Measurements from ENCODE around the gene PALLD.

PALLD gene

DNA sequence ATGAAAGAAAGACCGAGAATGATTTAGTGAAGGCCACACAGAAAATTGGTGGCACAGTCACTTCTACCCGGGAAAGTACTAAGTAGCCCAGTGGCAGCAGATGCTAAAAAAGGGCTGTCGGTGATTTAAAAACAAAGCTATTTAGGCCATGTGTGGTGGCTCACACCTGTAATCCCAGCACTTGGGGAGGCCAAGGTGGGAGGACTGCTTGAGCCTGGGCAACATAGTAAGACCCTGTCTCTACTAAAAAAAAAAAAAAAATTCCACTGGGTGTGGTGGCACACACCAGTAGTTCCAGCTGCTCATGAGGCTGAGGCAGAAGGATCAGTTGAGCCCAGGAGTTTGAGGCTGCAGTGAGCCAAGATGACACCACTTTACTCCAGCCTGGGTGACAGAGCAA, 369.0 kb downstream of the PALLD start:
- FAIRE-seq = no peak
- DNase-seq (ENCODE audit: low spot score) = no peak

DNA sequence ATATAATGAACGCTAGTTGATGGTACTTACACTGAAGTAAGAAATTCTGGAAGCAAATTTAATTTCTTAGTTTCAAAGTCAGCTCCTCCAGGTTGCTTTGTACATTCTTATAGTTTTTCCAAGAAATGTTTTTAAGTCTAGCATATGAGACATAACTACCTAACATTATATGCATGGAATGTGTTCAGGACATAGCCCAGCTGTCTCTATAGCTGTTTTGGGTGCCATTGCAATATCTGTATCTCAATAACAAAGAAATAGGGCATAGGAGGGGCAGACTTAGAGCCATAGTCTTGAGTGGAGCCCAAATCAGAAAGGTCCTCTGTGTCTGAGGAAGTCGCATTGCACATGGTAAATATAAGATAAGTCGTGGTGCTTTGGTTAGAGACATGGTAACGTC, 369.8 kb downstream of the PALLD start:
- no peak for FAIRE-seq
- DNase-seq (ENCODE audit: low spot score) = no peak

DNA sequence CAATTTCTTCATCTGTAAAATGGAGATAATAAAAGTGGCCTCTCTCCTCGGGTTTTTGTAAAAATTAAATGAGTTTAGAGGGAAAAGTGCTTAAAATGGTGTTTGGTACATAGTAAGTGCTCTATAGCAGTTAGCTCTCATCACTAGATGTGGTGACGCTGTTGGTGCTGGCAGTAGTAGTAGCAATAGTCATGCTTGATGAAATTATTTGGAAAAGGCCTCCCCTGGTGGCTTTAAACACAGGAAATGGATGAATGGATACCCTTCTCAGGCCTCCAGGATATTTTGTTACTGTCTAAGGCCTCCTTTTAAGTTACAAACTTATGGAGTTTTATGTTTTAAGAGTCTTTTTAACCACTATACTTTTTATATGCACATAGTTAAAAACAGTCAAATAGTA, 370.3 kb downstream of the PALLD start:
- FAIRE-seq (no peak), DNase-seq (ENCODE audit: low spot score) (no peak)

DNA sequence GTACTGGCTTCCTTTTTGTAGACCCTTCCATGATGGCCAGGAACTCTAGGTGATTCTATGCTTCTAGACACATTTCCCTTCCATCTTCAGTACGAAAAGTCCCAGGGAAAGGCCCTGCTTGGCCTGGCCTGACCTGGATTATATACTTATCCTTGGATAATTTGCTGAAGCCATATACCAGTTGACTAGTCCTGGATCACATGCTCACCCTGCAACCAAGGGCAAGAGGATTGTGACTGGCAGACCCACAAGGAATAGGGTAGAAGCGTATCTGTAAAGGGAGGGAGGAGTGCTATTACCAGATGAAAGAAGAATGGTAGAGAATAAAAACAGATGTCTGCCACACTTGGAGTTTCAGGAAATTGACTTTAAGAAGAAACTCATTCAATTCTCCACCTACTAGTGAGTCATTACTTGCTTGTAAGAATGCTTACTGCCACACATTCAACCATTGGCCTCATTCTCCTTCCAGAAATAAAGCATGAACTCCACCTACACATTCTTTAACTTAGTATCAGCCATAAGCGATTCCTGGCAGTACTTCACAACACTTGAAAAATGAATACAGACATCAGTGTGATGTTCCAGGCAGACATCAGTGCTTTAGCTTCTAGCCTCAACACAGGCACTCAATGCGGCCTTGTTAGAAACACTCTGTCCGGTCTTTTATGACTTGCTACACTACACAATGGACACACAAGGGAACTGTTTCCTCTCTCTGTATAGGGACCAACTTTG, 371.4 kb downstream of the PALLD start:
- FAIRE-seq (no peak), DNase-seq (ENCODE audit: low spot score) (no peak)

DNA sequence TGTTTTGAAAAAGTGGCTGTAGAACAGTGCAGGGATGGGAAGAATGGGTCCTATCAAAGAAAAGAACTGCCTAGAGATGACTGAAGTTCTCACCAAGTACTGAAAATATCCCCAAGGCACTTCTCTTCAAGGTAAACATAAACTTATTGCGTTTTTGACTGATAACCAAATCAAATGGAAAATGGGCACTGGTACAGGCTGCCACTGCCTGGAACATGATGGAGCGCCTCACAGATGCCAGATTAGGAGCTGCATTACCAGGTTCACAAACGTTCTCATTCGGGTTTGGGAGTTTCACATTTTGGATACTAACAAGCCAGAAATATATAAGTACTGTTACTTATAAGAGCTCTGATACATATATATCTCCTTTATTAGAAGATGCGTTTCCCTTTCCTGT, 371.9 kb downstream of the PALLD start:
- no peak for FAIRE-seq

DNA sequence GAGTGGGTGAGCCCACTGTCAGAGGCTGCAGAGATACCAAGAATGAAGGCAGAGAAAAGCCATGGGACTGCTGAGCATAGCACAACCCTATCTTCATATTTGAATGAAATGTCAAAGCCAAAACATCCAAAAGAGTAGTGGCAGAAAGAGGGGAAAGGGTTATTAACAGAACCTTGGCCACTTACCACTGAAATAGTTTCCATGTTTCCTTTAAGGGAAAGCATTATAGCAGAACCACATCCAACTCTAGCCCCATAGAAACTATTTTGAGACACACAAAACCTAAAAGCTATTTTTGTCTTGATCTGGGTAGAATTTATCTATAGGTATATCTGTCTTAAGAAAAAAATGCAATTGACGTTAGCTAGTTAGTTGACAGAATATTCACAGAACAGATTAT, 373.2 kb downstream of the PALLD start:
- DNase-seq (ENCODE audit: low spot score) = no peak
- no peak for FAIRE-seq

More for the DNA sequence above, 371.9 kb downstream of the PALLD start:
- no peak for DNase-seq (ENCODE audit: low spot score)

DNA sequence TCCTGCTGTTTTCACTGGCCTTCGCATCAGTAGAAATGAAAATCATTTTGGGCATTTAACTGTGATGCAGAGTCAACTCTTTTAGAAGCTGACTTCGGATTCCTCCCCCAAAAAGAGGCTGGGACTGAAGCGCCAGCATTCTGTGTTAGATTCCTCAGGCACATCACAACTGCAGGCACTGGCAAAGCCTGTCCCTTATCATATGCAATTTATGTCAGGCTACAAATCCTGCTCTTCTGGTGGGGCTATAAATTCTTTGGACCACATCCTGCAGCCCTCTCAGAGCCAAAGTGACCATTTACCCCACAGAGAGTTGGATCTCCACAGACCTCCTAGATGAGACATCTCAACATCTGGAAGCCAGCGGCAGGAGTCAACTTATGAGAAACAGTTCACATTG, 374.8 kb downstream of the PALLD start:
- FAIRE-seq (no peak), DNase-seq (ENCODE audit: low spot score) (no peak)

DNA sequence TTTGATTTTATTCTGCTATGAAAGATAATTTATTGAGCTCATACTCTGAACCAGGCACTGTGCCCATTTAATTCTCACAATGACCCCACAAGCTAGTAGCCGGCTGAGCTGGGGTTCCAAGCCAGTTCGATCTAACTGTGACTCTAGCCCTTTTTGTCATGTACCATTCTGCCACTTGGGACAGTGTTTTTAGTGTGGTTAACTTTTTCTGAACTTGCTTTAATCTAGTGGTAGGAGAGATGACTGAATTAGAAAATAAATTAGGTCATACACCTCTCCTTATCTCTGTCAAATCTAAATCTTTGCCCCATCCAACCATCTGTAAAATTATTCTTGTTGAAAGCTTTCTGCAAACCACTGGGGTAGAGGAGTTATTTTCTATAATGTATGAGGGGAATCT, 377.2 kb downstream of the PALLD start:
- no peak for DNase-seq (ENCODE audit: low spot score)
- no peak for FAIRE-seq

DNA sequence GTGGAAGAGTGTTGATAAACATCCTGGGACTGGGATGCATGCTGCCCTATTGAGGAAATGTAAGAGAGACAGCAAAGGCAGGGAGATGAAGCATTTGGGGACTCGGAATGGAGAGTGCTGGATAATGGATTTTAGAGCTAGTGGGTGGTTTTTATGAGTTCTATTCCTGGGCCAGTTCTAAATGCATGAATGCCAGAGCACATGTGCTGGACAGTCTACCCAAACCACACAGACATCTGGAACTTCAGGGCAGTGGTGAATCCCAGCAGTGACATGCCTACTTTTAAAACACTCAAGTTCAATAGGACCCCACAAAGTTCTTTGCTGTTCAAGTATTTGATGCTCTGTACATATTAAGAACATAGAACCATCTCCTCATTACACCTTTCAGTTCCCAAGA, 379.3 kb downstream of the PALLD start:
- no peak for FAIRE-seq
- DNase-seq (ENCODE audit: low spot score) = no peak

DNA sequence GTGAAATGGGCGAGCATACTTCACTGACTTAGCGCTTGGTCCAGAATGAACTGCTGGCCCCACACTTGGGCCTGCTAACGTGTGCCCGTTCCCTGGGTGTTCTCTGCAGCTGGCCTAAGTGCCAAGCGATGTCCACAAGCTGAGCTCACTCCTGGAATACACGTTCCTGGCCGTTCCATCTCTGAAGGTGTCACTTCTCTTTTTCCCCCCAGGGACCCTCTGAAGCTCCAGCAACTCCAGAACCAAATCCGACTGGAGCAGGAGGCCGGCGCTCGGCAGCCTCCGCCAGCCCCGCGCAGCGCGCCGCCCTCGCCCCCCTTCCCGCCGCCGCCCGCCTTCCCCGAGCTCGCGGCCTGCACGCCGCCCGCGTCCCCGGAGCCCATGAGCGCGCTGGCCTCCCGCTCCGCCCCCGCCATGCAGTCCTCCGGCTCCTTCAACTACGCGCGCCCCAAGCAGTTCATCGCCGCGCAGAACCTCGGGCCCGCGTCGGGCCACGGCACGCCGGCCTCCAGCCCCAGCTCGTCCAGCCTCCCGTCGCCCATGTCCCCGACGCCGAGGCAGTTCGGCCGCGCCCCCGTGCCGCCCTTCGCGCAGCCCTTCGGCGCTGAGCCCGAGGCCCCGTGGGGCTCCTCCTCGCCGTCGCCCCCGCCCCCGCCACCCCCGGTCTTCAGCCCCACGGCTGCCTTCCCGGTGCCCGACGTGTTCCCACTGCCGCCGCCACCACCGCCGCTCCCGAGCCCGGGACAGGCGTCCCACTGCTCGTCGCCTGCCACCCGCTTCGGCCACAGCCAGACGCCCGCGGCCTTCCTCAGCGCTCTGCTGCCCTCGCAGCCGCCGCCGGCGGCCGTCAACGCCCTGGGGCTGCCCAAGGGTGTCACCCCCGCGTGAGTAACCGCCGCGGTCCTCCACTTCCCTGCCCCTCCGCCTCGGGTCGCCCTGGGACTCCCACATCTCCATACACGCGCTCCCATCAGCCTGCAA, 380.9 kb downstream of the PALLD start:
- DNase-seq (ENCODE audit: low spot score) (no peak), FAIRE-seq (no peak)

DNA sequence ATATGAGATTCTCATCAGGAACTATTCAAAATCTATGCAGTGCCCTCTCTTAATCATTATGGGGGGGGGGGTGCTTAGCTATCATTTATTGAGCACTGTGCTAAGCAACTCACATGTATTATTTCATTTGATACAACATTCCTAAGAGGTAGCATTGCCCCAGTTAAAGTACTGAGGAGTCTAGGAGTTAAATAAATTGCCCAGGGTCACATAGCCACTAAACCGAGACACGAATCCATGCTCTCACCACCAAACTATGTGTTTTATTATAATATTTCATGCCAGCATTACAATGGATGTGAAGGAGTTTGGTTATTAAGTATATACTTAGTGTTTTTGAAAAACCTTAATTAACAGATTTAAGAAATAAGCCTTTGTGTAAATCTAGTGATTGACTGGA, 381.8 kb downstream of the PALLD start:
- FAIRE-seq (no peak), DNase-seq (ENCODE audit: low spot score) (no peak)

DNA sequence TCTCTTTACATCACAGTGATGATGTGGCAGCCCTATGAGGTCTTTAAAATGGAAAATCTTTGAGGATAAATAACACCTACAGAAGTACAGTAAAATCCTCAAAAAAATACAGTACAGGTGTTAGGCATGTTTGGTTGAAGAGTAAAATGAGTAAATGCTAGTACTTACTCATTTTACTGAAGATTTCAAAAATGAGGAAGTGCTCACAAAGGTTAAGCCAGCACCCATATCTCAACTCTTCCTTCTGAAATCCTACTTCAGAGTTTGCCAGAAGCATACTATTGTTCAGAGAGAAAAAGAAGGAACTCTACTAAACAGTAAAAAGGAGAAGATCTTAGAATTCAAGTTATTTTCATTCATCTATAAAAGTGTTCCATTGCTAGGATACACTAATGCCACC, 382.3 kb downstream of the PALLD start:
- no peak for DNase-seq (ENCODE audit: low spot score)
- no peak for FAIRE-seq

DNA sequence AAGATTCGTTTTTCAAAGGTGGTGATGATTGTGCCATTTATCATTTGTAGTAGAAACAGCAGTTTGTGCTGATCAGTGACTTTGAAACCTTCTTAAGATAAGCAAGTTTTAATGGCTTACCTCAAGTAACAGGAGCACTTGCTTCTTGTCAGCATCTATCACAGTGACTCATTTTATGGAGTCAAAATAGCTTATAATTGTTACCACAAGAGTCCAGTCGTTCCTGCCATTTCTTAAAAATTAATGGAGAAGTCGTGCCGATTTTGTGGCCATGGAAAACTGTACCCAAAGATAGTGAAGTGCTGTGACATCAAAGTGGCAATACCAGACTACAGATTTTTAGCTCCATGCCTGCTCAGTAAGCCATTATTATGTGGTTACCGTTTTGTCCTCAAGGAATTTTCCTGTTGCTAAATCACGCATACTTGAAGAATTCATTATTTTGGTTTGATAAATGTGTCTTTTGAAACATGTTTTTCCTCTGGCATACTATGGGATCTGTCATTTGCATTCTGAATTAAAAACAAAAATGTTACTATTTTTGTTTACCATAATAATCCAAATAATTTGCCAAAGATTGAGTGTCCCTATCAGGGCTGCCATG, 383.3 kb downstream of the PALLD start:
- FAIRE-seq (no peak), DNase-seq (ENCODE audit: low spot score) (no peak)

DNA sequence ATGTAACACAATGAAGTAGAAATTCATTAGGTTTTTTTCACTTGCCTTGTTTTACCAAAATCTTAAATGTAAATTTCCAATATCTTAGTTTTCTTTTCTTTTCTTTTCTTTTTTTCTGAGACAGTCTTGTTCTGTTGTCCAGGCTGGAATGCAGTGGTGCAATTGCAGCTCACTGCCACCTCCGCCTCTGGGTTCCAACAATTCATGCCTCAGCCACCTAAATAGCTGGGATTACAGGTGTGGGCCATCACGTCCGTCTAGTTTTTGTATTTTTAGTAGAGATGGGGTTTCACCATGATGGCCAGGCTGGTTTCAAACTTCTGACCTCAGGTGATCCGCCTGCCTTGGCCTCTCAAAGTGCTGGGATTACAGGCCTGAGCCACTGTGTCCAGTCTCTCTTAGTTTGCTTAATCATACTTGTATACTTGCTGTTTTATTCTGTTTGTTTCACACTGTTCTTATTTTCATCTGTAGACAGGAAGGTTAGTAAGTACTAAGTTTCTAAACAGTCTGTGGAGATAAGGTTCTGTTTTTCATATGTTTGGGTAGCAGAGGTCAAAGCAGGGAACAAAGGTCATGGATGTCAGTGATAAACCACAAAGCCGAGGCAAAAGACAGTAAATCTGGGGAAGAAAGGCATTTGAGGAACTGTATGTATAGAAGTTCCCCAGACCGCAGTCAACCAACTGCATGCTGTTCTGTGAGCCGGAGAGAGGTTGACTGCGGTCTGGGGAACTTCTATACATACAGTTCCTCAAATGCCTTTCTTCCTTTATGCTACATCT, 384.2 kb downstream of the PALLD start:
- FAIRE-seq (no peak), DNase-seq (ENCODE audit: low spot score) (no peak)

DNA sequence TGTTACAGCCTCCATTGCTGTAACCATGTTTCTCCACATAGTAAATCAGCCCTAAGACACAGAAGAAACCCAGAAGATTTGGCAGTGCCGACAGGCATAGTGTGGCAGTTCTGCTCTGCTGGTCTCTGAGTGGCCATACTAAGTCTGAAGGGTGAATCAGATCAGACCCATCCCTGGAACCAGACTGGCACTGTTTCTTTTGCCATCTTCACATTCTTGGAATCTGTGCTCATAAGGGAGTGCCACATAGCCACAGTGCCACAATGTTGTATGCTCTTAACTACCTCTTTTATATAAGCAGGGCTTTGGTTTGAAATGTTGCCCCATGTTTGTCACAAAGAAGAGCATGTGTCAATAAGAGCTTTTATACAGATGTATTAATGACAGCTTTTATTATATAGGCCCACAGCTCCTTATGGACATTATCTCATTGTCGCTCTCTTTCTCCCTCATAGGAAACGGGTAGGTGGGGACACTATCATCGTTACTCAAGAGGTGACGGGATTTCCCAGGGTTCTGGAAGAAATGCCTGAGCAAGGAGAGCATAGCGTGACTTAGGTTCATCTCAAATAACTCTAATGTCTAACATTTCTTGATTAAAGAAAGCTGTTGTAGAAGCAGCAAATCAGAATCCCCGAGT, 385.0 kb downstream of the PALLD start:
- FAIRE-seq = no peak
- DNase-seq (ENCODE audit: low spot score) = no peak

DNA sequence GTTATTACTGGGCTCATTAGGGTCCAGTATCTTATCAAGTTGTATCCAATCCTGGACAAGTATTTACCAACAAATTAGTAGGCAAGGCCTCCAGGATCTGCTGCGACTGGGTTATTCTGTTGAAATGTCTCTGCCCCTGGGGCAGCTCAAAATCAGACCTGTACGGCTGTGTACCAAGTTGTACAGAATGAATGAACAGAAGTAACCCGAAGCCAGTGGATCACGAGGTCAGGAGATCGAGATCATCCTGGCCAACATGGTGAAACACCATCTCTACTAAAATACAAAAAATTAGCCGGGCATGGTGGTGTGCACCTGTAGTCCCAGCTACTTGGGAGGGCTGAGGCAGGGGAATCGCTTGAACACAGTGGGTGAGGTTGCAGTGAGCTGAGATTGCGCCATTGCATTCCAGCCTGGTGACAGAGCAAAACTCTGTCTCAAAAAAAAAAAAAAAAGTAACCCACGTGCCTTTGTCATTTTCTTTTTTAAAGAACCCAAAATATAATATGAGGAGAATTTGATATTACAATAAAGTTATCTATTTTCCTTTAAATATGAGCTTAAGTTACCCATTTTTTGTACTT, 385.9 kb downstream of the PALLD start:
- no peak for FAIRE-seq
- no peak for DNase-seq (ENCODE audit: low spot score)

DNA sequence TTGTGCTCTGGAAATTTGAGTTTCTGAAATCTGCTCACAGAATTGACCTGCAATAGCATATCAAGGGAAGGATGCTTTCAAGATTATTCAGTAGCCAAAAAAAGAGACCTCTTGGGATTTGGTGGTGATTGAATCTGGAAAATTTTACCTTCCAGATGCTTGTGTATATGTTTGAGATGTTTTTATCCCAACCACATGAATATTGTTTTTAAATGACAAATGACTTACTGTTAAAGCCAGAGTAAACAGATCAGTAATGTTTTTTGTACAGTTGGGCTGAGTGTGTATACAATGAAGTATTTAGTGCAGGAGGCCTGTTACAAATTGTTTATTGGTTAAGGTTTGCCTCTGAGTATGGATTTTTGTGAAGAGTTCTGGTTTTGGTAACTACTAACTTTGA, 386.7 kb downstream of the PALLD start:
- FAIRE-seq = no peak
- DNase-seq (ENCODE audit: low spot score) = no peak

DNA sequence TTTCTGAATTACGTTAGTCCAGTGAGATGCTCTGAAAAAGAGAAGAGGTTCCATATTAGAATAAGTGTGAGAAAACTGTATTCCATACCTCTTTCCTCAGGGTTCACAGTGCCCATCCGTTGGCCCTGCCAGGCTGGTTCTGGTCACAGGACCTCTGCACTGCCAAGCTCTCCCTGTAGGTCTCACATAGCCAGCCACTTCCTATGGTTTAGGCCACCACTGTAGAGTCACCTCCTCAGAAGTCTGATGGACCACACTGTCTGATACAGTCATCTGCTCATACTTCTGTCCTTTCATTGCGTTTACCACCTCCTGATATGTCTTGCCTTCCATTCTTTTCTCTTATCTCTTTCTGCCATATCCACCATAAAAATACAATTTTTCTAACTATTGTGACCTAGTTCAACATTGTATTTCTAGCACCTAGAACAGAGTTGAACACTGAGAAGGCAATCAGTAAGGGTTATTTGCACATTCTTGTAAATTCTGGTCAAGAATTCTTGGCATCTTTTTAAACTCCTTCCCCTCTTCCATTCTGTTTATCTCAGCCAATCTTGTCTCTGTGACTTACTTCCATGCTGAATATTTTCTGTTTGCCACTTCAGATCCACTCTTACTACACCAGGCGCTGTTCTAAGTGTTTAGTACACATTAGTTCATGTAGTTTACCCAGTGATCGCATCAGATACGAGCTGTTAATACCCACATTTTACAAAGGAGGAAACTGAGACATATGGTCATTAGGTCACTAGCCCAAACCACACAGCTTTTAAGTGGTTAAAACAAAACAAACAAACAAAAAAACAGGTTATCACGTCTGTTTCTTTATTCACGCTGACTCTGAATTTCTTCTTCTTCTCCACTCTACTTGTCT, 387.6 kb downstream of the PALLD start:
- DNase-seq (ENCODE audit: low spot score) = no peak
- no peak for FAIRE-seq

DNA sequence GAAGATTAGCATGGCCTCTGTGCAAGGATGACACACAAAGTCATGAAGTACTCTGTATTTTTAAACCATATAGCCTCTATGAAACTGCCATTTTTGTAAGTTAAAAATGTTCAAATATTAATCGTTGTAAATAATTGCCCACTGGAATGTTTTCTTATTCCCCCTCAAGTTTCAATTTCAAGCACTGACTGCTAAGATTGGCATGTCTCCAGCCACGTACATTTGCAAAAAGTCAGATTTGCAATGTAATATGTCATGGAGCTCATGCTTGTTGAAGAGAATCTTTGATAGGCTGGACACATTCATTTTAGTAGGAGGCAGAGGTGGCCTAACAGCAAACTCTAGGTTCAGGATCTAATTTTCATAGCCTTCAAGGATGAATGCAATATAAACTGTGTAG, 388.5 kb downstream of the PALLD start:
- FAIRE-seq (no peak), DNase-seq (ENCODE audit: low spot score) (no peak)

DNA sequence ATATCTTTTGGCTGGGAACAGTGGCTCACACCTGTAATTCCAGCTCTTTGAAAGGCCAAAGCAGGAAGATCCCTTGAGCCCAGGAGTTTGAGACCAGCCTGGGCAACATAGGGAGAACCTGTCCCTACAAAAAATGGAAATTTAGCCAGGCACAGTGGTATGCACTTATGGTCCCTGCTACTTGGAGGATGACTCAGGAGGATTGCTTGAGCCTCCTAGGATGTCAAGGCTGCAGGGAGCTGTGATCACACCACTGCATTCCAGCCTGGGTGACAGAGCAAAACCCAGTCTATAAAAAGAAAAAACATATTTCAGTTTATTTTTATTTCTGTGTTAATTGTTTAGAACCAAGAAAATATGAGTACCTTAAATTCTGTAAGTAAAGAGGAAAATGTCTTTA, 389.5 kb downstream of the PALLD start:
- DNase-seq (ENCODE audit: low spot score) = peak; percentile 12
- no peak for FAIRE-seq

Measured in urothelium cell line (cell line).